Measurements from ENCODE around the gene USP21.
"Not testable (repeated sequence)": the region's sequence is repeated elsewhere in the genome, so short reads cannot be mapped to it uniquely, and the experiment has no call there.

The USP21 gene, protein sequence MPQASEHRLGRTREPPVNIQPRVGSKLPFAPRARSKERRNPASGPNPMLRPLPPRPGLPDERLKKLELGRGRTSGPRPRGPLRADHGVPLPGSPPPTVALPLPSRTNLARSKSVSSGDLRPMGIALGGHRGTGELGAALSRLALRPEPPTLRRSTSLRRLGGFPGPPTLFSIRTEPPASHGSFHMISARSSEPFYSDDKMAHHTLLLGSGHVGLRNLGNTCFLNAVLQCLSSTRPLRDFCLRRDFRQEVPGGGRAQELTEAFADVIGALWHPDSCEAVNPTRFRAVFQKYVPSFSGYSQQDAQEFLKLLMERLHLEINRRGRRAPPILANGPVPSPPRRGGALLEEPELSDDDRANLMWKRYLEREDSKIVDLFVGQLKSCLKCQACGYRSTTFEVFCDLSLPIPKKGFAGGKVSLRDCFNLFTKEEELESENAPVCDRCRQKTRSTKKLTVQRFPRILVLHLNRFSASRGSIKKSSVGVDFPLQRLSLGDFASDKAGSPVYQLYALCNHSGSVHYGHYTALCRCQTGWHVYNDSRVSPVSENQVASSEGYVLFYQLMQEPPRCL

DNA sequence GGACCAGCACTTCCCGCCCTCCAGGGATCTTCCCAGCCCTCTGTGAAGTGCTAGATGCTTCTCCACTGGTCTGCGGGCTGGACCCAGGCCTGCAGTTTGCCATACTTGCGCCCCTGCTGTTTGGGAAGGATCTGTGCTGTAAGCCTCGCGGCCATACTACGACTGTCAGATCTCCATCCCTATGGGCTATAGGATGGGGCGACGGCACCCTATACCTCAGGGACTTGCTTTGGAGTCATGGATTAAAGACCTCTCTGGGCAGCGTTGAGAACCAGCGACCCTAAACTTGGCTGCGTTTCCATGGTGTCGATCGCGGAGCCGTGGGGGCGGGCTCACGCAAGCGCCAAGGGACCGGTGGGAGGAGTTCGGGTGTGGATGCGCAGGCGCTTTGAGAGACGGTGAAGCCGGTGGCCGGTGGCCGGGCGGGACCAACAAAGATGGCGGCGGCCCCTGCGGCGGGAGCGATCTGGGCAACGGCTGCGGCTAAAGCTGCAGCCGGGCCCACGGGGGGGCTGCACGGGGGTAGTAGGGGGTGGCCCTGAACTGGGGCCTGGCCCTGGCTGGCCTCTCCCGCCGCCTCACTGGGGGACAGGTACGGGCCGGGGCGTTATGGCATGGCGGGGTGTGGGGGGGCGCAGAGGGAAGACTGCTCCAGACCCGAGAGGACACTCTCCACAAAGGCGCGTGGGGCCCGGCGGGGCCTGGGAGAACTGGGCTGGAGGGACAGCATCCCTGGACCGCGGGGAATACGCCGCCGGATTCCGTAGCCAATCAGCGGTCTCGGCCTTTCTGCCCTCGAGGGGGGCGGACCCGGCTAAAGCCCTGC is at the start of gene USP21:
Gene USP21 (plus strand): TSS at position 414 of the 826 bp plus-strand sequence. CDS start 1,141 bp downstream, outside the sequence.
- peak; percentile 97 for DNase-seq (ENCODE audit: low spot score)

DNA sequence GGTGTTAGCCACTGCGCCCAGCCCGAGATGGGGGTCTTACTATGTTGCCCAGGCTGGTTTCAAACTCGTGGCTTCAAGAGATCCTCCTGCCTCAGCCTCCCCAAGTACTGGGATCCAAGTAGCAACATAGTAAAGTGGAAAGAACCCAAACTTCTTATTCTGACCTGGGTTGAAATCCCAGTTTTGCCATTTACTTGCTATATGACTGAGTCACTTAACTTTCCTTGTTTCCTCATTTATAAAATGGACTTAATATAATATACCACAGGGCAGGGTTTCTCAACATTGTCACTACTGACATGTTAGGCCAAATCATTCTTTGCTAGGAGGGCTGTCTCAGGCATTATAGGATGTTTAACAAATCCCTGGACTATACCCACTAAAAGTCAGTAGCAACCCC is 48.2 kb upstream of the USP21 start:
- DNase-seq (ENCODE audit: low spot score), result no peak

DNA sequence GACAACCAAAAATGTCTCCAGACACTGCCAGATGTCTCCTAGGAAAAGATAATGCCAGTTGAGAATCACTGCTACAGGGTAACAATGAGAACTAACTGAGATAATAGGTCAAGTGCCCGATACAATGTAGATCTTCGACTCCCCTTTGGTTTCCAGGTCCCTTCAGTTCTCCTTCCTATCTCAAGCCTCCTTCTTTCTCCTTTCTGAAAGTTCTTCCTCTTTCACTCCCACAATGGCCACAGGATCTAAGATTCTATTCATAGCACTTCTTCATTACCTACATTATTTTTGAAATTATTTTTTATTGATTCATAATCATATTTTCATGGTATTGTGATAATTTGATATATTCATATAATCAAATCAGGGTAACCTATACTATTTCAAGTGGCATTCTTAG is 47.8 kb upstream of the USP21 start:
- DNase-seq (ENCODE audit: low spot score), result no peak

DNA sequence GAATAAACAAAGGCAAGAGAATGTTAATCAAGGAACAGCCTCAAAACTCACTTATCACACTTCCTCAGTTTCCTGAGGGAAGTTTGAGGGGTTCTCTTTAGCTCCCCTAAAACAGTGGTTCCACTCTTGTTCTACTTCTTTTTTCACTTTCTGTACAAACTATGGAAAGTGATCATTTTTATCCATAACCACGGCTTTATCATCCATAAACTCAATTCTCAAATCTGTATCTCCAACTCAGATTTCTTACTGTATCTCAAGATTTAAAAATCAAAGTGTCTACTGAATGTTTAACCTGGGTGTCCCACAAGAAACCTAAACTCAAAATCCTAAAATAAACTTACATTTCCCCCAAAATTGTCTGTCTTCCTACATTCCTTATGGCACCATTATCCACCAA is 45.4 kb upstream of the USP21 start:
- DNase-seq (ENCODE audit: low spot score), result no peak

DNA sequence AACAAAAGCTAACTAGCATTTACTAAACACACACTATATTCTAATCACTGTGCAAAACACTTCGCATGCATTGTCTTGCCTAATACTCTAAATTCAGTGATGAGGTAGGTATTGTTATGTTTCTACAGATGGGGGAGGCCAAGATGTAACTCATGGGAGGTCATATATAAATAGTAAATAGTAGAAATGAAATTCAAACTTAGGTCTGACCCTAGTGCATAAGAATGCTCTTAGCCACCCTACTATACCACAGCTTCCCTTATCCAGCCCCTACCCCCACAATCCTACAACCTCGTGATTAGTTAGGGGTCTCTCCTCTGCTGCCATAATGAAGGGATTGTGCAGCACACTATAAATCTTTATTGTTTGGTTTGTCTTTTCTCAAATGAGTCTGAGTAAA is 44.7 kb upstream of the USP21 start:
- DNase-seq (ENCODE audit: low spot score), result no peak

DNA sequence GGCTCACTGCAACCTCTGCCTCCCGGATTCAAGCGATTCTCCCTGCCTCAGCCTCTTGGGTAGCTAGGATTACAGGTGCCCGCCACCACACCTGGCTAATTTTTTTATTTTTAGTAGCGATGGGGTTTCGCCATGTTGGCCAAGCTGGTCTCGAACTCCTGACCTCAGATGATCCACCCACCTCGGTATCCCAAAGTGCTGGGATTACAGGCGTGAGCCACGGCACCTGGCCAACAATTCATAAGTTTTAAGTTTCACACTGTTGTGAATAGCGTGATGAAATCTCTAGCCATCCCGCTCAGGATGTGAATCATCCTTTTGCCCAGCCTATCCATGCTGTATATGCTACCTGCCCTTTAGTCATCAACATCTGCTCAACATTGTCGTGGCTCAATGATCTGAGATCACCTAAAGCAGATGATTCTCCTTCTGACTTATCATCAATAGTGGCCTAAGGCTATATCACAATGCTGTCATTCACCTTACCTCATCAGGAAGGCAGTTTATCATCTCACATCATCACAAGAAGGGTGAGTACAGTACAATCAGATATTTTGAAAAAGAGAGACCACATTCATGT is 44.1 kb upstream of the USP21 start:
- DNase-seq (ENCODE audit: low spot score), result no peak

DNA sequence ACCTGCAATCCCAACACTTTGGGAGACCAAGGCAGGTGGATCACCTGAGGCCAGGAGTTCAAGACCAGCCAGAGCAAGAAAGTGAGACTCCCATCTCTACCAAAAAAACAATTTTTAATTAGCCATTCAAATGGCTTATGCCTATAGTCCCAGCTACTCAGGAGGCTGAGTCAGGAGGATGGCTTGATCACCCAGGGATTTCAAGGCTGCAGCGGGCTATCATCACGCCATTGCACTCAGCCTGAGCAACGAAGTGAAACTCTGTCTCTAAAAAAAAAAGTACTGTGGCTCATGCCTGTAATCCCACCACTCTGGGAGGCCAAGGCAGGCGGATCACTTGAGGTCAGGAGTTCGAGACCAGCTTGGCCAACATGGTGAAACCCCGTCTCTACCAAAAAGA is 43.3 kb upstream of the USP21 start:
- DNase-seq (ENCODE audit: low spot score), result not testable (repeated sequence)

DNA sequence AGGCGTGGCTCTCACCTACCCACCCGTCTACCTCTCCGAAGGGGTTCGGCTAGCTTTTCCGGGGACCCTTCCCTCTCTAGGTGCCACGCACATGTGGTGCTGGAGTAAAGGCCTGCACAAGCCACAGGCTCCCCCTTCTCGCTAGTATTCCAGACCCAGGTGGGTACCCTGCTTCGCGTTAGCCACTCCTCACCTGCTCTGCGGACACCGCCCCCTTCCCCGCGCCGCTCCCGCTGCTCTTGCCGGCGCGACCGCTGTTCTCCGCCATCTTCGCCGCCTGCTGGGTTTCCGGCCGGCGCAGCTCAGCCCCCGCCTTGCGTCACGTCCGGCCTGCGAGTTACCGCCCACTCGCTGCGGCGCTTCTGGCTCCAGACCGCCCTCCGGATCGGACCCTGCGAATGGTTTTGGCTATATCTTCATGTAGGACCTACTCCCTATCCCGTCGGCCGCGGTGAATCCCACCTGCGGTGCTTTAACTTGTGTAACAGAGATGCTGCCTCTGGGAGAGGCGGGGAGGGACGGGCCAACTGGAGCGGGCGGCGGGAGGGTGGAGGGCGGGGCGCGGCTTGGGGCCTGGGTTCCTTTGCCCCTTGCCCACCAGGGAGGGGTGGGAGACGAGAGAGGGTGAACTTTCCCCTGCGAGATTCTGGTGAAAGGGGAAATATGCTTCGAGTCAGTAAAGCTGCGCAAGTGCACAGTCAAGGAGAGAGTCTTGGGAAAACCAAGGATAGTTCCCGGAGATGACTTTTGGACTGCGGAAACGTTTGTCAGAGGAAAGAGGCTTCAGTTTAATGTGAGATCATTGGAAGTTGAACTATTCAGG is 41.3 kb upstream of the USP21 start, which contains the start of the genes NIT1 and PFDN2:
Gene NIT1 (plus strand): TSS at position 347 of the 823 bp plus-strand sequence. CDS start 72 bp downstream, at position 419.
Gene PFDN2 (minus strand): TSS at position 279 of the 823 bp plus-strand sequence. CDS start 11 bp downstream, at position 268.
- peak; percentile 92 for DNase-seq (ENCODE audit: low spot score)

DNA sequence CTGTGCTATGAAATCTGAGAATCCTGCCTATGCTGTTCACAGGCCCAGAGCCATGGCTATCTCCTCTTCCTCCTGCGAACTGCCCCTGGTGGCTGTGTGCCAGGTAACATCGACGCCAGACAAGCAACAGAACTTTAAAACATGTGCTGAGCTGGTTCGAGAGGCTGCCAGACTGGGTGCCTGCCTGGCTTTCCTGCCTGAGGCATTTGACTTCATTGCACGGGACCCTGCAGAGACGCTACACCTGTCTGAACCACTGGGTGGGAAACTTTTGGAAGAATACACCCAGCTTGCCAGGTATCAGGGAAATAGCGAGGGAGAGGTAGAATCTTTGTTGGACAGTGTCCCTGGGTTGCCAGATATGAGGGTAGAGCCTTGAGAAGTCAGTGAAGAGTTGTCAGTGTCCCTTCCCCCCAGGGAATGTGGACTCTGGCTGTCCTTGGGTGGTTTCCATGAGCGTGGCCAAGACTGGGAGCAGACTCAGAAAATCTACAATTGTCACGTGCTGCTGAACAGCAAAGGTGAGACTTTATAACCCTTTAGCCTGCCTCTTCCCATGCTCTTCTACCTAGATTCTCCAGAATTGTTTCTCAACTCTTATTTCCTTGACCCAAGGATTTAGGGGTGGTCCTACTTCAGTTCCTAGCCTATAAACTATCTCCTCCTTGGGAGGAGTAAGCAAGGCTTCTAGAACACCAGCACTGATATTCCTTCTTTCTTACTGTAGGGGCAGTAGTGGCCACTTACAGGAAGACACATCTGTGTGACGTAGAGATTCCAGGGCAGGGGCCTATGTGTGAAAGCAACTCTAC is 40.0 kb upstream of the USP21 start:
- no peak for DNase-seq (ENCODE audit: low spot score)

DNA sequence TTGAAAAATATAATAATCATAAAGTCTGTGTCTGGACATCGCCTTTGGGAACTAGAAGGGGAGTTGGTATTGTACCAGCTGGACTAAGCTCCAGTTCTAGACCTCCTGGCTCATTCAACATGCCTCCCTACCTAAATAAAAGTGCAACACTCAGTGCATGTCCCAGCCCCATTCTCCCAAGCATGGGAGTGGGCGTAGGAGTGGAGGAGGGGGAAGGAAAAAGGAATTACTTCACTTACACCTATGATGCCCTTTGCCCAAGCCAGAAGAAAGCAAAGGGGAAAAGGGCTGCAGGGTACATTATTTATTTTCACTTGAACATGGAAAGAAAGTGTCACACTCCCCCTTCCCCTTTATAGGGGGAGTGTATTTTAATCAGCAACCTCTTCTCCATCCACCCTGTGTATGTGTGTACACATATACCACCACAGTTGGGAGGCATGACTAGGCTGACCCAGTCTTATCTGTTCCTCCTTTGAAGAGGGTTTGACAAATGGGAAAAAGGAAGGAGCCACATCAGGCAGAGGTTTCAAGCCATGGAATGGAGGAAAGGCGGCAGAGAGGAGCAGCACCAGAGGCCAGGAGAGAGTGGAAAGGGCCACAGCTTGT is 38.2 kb upstream of the USP21 start:
- DNase-seq (ENCODE audit: low spot score), result no peak

DNA sequence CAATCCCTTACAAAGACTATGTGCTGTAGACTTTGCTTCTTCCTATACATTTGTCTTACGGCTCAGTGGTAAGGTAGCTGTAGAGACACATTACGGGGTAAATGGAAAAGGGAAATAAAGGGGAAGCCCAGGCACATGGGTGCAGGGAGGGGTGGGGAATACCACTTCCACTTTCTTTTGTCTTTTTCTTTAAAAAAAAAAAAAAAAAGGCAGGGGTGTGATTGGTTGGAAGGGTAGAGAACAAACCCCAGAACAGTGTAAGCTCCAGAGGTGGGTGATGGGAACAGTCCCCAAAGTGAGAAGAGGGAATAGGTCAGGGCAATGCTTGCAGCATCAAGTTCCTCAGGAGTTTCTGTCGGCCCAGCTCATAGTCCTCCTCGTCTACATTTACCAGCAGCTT is 37.5 kb upstream of the USP21 start:
- no peak for DNase-seq (ENCODE audit: low spot score)

DNA sequence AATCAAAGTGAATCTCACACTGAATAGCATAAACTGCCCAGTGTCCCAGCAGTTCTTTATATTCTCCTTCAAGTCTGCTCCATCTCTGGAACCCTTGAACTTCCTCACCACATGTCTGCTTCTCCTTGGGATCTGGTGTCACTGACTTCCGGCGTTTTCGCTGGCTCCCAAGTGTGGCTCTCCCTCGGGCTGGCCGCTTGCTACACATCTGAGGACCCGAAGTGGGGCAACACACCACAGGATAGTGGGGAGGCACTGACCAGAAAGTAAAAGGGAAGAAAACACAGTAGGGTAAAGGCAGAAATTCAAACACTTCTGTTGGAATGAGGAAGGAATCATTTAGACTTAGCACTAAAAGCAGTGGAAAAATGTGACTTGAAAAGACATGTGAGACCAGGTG is 36.3 kb upstream of the USP21 start:
- no peak for DNase-seq (ENCODE audit: low spot score)

DNA sequence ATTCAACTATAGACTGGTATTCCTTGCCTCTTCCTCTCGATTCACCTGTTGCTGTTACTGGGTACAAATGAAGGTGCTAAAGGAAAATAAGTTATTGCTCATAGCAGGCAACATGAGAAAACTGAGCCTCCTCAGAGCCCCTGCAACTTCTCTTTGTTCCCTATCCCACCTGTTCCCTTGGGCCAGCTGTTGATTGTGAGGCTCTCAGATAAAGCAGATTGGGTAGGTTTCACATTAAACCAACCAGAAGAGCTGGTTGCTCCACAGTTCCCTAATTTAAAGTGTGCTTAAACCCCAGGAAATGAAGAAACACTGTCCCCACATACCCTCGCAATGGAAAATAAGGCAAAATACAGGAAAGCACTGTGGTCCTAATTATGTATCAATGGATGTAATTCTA is 31.7 kb upstream of the USP21 start:
- no peak for DNase-seq (ENCODE audit: low spot score)

DNA sequence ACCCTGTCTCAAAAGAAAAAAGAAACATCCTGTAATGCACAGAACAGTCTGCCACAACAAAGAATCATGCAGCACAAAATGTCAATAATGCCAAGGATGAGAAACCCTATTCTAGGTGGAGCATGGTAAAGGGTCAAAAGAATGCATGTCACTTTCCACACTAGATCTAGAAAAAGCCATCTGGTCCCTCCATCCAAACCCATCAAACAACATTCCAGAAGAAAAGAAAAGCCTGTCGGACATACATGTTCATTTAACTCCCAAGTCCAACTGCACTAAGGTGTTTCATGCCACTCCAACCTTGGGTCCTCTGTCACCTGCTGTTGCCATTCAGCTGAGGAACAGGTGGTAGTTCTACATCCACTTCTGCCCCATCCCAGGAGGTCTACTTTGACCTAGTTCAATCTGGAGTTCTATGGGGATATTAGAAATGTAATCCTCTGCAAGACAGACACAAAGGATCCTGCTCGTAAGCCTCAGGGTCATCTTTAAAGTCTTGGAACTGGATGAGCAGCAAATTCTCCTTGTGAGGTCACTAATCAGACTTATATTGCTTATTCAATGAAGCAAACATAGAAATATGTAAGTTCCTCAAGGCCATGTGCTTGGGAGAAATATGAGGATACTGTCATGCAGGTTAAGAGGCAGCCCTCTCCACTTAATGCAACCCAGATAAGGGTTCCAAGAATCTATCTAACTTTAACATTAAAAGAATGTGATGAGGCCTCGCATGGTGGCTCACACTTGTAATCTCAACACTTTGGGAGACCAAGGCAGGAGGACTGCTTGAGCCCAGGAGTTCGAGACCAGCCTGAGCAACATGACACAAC is 30.5 kb upstream of the USP21 start:
- DNase-seq (ENCODE audit: low spot score), result no peak

DNA sequence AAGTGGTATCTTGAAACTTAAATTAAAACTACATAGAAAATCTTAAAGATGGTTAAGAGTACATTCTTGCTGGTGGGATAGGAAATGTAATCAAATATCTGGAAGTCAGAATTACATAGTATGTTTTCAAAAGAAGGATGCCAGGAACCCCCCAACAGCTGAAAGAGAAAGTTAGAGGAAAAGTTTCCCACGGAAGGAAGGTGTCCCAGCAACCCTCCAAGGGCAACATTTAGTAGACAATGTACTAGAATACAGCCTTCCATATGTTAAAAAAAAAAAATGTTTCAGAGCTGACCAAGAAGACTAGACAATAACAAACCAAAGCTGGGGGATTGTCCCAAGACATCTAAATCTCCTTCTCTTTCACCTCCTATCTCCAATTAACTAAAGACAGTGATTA is 29.0 kb upstream of the USP21 start:
- DNase-seq (ENCODE audit: low spot score), result no peak

DNA sequence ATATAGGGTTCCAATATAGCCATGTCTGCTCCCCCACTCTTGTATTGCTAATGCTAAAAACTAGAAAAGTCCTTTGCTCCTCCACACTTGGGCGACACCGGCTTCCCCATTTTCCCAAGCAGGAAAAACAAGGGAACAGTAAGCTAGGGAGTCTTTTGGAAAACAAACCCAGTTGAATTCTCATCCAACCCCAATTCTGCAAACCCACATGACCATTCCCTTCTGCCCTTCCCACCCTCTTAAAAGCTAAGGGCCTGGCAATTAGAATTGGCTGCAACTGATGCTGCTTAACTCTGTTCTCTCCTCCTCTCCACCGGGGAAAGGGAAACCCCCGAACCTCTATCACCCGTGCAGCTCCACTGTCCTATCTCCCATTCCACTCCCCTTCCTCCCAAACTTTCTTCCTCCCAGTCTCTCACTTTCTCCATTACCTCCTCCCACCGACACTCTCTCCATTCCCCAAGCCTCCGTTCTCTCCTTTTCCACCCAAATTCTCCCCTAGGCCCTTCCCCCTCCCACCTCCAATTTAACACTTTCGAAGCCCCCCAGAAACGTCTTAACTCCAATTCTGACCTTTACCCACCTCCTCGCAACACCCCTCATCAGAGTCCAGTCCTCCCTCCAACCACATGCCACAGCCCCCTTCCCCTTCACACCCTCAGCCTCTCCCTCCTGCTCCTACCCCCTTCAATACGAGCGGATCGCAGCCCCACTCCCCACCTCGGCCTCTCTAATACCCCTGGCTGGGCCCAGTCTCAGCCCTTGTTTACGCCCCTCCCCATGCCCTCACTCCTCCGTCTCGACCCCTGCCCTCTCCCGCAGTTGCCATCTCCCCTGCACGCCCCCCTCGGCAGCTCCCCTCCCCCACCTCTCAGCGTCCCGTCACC is 27.5 kb upstream of the USP21 start:
- DNase-seq (ENCODE audit: low spot score), result peak; percentile 50

DNA sequence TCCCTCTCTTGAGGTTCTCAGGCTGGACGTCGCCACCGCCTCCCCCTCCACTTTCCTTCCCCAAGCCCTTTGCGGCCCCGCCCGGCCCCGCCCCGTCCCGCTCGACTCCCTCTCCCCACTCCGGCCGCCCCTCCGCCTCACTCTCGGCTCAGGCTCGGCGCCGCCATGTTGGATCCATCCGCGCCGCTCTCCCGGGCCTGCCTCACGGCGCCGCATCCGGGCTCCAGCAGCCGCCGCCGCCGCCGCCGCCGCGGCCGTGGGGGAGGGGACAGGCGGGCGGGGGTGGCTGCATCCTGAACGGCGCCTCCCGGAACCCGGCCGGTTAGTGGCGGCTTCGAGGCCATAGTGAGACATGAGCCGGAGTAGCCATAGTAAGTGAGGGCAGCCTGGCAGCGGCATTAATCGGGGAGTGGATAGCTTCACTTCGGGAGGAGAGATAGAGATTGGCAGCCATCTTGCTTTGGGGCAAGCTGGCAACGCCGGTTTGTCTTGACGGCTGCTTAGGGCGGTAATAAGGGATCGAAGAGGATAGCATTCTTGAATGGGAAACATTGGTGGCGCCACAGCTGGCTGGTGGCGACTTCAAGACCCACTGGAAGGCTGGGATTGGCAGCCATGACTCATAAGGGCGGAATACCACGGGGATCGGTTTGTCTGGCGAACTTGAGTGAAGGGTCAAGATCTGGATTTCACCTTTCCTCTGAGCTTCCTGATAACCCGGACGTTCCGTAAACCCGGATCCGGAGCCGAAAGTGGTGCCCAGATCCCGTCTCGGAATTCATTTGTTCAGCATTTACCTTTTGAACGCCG is 26.7 kb upstream of the USP21 start, which contains the start of gene DEDD:
Gene DEDD (minus strand): TSS at position 258 of the 810 bp plus-strand sequence. CDS start 8,205 bp downstream, outside the sequence.
- peak; percentile 95 for DNase-seq (ENCODE audit: low spot score)

Data from ecto neural progenitor cell (in vitro differentiated cells).